Uterus (tissue), 4 donors: ENCODE results near the gene GON7. TPM values are rescaled to one million over a fixed set of nuclear protein-coding genes. Genes with fewer than 3 reads are reported as not detected.

Source experiments
- total RNA-seq, 4 donors: library from RNA; depleted of rRNA in 3 of 4; stranded (reverse); fragments of >200 nt in 3 of 4; gene quantifications; one replicate each; pipeline versions ENCODE4 v1.1.0 to v1.2.4, GENCODE V29; 2014 to 2023
- donor health status: DM: yes; HTN: yes; CAD: no.

The GON7 gene
- total RNA-seq, 4 donors from 2014 or later, result 0.51 to 16.7 (median 11.8) TPM

Other genes with a start within 250 kb of the GON7 start
- gene ITPK1, start 91.1 kb downstream of the GON7 start, total RNA-seq, result 10 to 100 TPM; 19.7 to 97.7 (median 26.5) TPM
- 10 to 100 TPM; 14.6 to 37.1 (median 20.4) TPM for gene MOAP1, start 22.2 kb downstream of the GON7 start, total RNA-seq
- gene LYSET, start 21.7 kb downstream of the GON7 start, total RNA-seq, result 10 to 100 TPM in 2 of 4 donors, 1 to 10 TPM in 1, under 1 TPM in 1; 0.51 to 21.8 (median 14.4) TPM
- 10 to 100 TPM; 15.6 to 55.2 (median 33.1) TPM for gene UBR7, start 191 bp upstream of the GON7 start, total RNA-seq
- gene BTBD7, start 126.0 kb upstream of the GON7 start, total RNA-seq, result 10 to 100 TPM; 16.7 to 60.4 (median 55.3) TPM
- not detected for gene COX8C, start 140.1 kb upstream of the GON7 start, total RNA-seq
- gene UNC79, start 223.9 kb upstream of the GON7 start, total RNA-seq, result under 1 TPM in 2 of 4 donors, not detected in 2; 0.24 to 0.35 TPM